T-helper 9 cell (primary cell): ENCODE results near the gene OR10A5.
"Not testable (repeated sequence)": the region's sequence is repeated elsewhere in the genome, so short reads cannot be mapped to it uniquely, and the experiment has no call there.

Experiments used
- DNase-seq: peaks from one replicate; pipeline ENCODE4 v3.0.0-alpha.2; 2020
- total RNA-seq, 2 donors: gene quantifications; one replicate each; lab custom pipeline; 2026; lab: John Stamatoyannopoulos, UW

Gene OR10A5
- 0 reads per million in 2 donors for total RNA-seq

GRCh38 chr11:6845383-6845782 is at the start of gene OR10A5:
Gene OR10A5 (plus strand): TSS chr11:6845683. CDS start chr11:6845683, 0 bp downstream.
- DNase-seq, result no peak

GRCh38 chr11:6799402-6799801 is 46.1 kb upstream of the OR10A5 start, which contains the start of gene OR6A2:
Gene OR6A2 (minus strand): TSS chr11:6799689. CDS start chr11:6795708, 3,981 bp downstream.
- DNase-seq, result no peak

- not testable (repeated sequence) for DNase-seq
Measured at GRCh38 chr11:6801075-6801474, 44.4 kb upstream of the OR10A5 start.

GRCh38 chr11:6812390-6813005 is 33.0 kb upstream of the OR10A5 start:
- DNase-seq, result no peak

DNA sequence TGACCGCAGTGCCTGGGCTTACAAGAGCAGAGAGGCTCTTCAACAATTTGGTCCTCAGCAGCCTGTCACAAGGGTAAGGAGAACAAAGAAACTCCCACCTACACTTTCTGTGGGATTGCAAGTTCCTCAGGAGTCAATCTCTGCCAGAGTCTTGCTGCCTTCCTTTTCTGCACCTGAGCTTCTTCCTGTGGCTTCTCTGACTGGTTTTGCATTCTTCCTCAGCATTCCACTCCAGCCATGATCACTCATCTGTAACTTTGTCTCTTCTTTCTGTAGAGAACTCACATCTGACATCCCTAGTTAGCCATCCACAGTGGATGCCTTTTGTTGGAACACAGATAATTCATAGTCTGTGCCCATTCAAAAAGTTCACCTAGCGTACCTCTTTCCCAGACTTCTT is 31.8 kb upstream of the OR10A5 start:
- no peak for DNase-seq

DNA sequence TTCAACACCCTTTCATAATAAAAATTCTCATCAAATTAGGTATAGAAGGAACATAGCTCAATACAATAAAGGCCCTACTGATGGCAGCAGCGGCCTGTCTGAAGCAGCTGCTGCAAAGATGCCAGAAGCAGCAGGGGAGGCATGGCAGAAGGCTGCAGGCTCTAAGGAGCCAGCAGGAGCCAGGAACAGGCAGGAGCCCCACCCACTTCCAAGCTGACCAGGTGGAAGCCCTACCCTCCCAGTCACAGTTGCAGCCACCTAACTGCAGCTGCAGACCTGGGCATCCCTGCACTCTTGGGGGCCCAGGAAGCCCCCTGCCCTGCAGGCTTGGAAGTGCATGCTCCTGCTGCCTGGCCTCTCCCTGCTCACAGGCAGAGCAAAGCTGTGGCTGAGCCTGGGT is 27.8 kb upstream of the OR10A5 start:
- no peak for DNase-seq

GRCh38 chr11:6818967-6819366 is 26.5 kb upstream of the OR10A5 start:
- no peak for DNase-seq

DNA sequence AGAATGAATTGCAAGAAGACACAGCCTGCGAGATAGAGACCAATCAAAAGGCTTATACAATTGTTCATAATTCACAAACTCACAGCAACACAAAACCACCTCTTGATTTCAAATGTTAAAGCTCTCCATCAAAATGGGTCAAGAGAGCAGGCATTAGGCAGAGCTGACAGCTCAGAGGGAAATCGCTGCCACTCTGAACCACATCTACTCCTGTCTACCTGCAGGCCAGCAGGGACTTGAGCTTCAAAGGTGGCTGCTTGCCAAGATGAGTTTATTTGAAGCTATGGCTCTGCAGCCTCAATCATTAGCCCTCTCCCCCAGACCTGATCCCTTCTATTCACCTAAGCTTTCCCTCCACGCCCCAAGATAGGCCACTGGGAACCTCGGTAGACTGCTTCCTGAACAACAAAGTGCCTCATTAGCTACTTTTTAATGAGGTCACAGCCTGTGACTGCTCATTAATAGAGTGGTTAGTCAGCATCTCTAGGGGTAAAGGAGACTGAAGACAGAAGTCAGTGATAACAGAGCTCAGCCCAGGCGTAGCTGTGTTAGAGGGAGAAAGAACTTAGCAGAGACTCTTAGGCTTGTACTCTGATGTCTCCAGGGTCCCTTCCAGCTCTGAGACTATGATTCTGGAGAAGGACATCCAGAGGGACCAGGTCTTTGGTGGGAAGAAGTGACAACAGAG is 21.2 kb upstream of the OR10A5 start:
- no peak for DNase-seq

- DNase-seq, result no peak
Measured at GRCh38 chr11:6825231-6825744, 20.2 kb upstream of the OR10A5 start.

- DNase-seq, result no peak
Measured at GRCh38 chr11:6828103-6828502, 17.4 kb upstream of the OR10A5 start.

- DNase-seq, result no peak
Measured at GRCh38 chr11:6833356-6833755, 12.1 kb upstream of the OR10A5 start.

DNA sequence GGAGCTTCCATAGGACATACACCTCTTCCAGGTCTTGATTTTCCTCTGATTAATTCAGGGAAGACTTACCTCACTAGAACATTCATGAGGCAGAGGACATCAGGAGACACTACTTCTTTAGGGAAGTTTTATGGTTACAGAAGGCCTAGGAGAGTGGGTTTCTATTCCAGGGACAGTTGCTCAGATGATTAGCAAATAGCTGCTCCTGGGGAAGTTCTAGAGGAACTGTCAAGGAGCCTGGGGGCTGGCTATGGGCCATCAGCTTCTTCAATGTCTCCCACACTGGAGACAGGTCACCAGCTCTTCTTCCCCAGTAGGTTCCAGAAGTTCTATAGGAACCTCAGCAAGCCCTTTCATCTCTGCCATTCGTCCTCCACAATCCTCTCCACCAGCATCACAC is 11.5 kb upstream of the OR10A5 start:
- no peak for DNase-seq

DNA sequence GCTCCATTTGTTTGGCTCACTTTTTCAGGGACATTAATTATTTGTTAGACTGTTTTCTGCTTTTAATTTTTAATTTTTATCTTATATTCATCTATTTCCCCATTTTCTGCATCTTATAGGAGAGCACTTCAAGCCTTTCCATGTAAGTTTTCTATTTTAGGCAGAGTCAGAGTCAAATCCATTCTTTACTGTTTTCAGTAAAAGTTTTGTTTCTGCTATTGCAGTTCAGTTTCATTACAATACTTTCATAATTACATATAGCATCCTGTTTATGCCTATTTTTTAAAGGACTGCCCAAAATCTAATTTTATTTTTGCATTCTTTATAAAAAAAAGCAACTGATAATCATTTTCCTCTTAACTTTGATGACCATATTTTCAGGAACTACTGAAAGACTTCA is 3.8 kb upstream of the OR10A5 start:
- DNase-seq, result no peak

DNA sequence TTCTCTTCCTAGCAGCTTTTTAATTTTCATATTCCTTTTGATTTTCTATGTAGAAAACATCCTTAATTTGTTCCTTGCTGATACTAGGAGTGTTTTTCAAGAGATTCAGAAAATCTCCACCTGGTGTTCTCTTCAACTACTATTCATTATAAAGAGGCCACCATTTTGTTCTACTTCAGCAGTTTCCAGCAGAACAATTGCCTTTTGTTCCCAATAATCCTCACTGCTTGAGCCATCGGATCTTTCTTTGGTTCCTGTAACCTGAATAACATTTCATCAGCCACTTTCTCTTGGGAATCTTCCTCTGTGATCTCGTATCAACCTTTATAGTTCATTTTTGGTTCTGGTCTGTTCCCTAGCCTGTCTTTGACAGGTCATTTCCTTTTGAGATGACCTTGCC is 1.8 kb upstream of the OR10A5 start:
- no peak for DNase-seq

- no peak for DNase-seq
Measured at GRCh38 chr11:6844356-6844755, 1.1 kb upstream of the OR10A5 start.

DNA sequence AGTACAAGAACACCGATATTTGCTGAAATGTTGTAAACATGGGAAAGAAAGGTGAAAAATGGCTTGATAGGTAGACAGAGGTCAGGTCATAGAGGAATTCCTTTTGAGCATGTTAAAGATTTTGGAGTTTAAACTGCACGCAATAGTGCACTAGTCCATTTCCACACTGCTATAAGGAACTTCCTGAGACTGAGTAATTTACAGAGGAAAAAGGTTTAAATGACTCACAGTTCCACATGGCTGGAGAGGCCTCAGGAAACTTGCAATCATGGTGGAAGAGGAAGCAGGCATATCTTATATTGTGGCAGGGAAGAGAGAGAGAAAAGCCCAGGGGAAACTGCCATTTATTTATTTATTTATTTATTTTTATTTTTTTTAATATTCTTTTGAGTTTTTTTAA is 5.0 kb downstream of the OR10A5 start:
- no peak for DNase-seq

DNA sequence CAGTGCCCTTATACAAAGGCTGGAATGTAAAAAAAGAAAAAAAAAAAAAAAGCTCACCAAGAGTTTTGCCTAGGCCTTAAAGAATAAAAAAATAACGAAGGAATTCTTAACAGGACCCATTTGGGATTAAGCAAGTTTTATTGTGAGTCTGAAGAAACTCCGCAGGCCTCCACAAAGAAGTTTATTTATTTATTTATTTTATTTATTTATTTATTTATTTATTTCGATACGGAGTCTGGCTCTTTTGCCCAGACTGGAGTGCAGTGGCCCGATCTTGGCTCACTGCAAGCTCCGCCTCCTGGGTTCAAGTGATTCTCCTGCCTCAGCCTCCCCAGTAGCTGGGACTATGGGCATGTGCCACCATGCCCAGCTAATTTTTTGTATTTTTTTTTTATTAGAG is 9.3 kb downstream of the OR10A5 start:
- not testable (repeated sequence) for DNase-seq

DNA sequence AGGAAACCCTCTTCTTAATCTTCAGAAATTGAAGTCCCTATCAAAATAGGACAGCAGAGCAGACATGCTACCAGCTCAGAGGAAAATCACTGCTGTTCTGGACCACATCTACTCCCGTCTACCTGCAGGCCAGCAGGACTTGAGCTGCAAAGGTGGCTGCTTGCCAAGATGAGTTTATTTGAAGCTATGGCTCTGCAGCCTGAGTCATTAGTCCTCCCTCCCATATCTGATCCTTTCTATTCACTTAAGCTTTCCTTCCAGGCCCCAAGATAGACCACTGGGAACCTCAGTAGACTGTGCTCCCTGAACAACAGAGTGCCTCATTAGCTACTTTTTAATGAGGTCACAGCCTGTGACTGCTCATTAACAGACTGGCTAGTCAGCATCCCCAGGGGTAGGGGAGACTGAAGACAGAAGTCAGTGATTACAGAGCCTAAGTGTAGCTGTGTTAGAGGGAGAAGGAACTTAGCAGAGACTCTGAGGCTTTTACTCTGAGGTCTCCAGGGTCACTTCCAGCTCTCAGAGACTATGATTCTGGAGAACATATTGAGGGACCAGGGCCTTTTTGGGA is 10.6 kb downstream of the OR10A5 start:
- DNase-seq, result no peak

- no peak for DNase-seq
Measured at GRCh38 chr11:6856871-6857270, 11.4 kb downstream of the OR10A5 start.

- no peak for DNase-seq
Measured at GRCh38 chr11:6862961-6863360, 17.5 kb downstream of the OR10A5 start, which contains the start of gene OR10A2. Gene OR10A2 (plus strand): TSS chr11:6863057. CDS start chr11:6869755, 6,698 bp downstream.

- DNase-seq, result no peak
Measured at GRCh38 chr11:6864438-6864837, 19.0 kb downstream of the OR10A5 start.

DNA sequence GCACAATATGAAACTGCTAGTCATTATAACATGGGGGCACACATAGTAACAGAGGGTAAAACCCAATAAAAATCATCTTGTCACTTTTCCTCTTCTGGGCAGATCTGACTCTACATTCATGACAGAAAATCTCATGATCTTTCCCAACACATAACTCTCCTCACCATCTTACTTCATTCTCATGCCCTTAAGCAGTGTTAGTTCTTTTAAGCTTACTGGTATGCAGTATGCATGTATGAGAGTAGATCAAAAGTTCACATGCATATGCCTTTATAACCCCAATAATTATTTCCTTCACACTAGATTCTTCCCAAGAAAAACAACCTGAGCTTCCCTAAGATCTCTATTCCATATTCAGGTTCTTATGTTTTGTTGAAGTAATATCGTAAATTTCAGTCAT is 25.8 kb downstream of the OR10A5 start:
- no peak for DNase-seq

DNA sequence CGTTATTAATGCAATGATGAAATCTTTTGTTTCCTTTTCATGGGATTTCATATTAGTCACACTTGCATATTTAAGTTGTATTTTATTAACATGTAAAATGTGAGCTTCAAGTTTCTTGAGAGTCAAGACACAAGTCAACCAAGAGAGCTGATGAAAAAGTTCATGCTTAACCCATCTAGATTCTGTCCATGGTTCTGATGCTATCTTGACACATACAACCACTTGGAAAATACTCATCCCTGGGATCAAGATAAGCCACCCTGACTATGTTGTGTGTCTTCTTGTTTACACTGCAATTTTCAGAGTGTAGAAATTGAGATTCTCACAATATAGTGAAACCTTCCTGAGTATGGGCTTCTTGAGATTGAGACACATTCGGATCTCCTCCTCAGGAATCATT is 30.3 kb downstream of the OR10A5 start:
- DNase-seq, result no peak

DNA sequence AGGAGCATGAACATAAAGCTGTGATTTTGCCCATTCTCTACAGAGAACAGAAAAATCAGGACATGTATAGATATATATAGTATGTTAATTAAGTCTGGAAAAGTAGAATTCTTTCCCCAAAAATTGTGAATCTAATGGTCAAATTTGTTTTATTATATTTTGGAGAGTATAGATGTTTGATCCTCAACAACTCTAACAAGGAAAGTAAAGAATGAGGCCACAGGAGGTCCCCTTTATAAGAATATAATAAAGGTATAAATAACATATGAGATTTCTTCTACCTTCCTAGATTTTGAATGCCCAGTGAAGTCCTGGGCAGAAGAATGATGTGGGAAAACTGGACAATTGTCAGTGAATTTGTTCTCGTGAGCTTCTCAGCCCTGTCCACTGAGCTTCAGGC is 30.8 kb downstream of the OR10A5 start, which contains the start of gene OR10A4:
OR10A4 (plus strand) TSS at position 301 of the 400 bp plus-strand sequence; CDS start at position 324, 23 bp downstream.
- DNase-seq, result no peak
